MCF 10A (cell line): ENCODE results near the gene ATG12. TPM values are rescaled to one million over a fixed set of nuclear protein-coding genes. Genes with fewer than 3 reads are reported as not detected.
"Not testable (repeated sequence)": the region's sequence is repeated elsewhere in the genome, so short reads cannot be mapped to it uniquely, and the experiment has no call there.

Experiments used
- Bru-seq: library from RNA; stranded (reverse); fragments of 400-500 nt; gene quantifications from one replicate; lab custom pipeline; 2021; lab: Mats Ljungman, UMichigan
- BruChase-seq, 2 experiments: library from RNA; stranded (reverse); fragments of 400-500 nt; gene quantifications; one replicate each; lab custom pipeline; 2021; lab: Mats Ljungman, UMichigan
- BruUV-seq: library from RNA; stranded (reverse); fragments of 400-500 nt; replicated peaks from 2 replicates; lab custom pipeline; 2021; lab: Mats Ljungman, UMichigan
- CTCF ChIA-PET: fragments of 300-600 bp; sonication (Branson Sonifier 250); formaldehyde crosslinking; extraction: SDS; loops from one replicate; lab custom pipeline; 2021; ENCODE audit warnings: antibody characterized with exemption, inconsistent platforms; lab: Yijun Ruan, JAX
- POLR2A ChIA-PET: fragments of 300-600, 350-650 bp; sonication (Branson Sonifier 250); formaldehyde crosslinking; extraction: SDS; loops from one replicate; lab custom pipeline; 2020; ENCODE audit warnings: antibody characterized with exemption, inconsistent platforms; lab: Yijun Ruan, JAX
- DNase-seq: peaks from one replicate; pipeline ENCODE4 v3.0.0-alpha.2; 2018; ENCODE audit not compliant: unreplicated experiment
- H3K27ac Mint-ChIP-seq: one replicate; pipeline ENCODE4 v1.8.0; 2022; ENCODE audit warnings: mild to moderate bottlenecking, low read depth, mixed read lengths; ENCODE audit not compliant: unreplicated experiment
- H3K27me3 Mint-ChIP-seq: one replicate; pipeline ENCODE4 v1.8.0; 2022; ENCODE audit warnings: mixed read lengths; ENCODE audit not compliant: insufficient read depth, unreplicated experiment
- H3K36me3 Mint-ChIP-seq: one replicate; pipeline ENCODE4 v1.8.0; 2022; ENCODE audit warnings: mild to moderate bottlenecking, moderate library complexity, mixed read lengths; ENCODE audit not compliant: insufficient read depth, unreplicated experiment
- H3K4me1 Mint-ChIP-seq: one replicate; pipeline ENCODE4 v1.8.0; 2022; ENCODE audit warnings: mixed read lengths; ENCODE audit not compliant: insufficient read depth, unreplicated experiment
- H3K4me3 Mint-ChIP-seq: one replicate; pipeline ENCODE4 v1.8.0; 2022; ENCODE audit warnings: mild to moderate bottlenecking, moderate library complexity, mixed read lengths; ENCODE audit not compliant: unreplicated experiment
- H3K9me3 Mint-ChIP-seq: one replicate; pipeline ENCODE4 v1.8.0; 2022; ENCODE audit warnings: mixed read lengths; ENCODE audit not compliant: unreplicated experiment
- CTCF ChIP-seq: fragments of 200-600 bp; IDR thresholded peaks from one replicate; pipeline ENCODE4 v1.8.0; 2022; ENCODE audit warnings: antibody characterized with exemption, mild to moderate bottlenecking; ENCODE audit not compliant: unreplicated experiment
- intact Hi-C: fragments of 100-400 bp; cut with micrococcal nuclease; formaldehyde crosslinking; loops from 2 replicates; pipeline ENCODE4 v1.14.1; 2022
- long read RNA-seq: library from polyadenylated mRNA; stranded (forward); transcript quantifications from one replicate; pipeline ENCODE4 v2.0.0, GENCODE V29; 2022
- total RNA-seq: library from RNA; stranded (reverse); gene quantifications from 2 replicates; pipeline ENCODE4 v1.2.3, GENCODE V29; 2022

The ATG12 gene
- 42.6 and 46.3 TPM in 2 replicates for total RNA-seq
- percentile 96 among the genes with signal in this experiment for Bru-seq, nascent RNA
- percentile 96 among the genes with signal in this experiment for BruChase-seq, experiment 1, labeled RNA remaining after a 6-hour chase
- BruChase-seq, experiment 2, labeled RNA remaining after a 2-hour chase: percentile 97 among the genes with signal in this experiment
- long read RNA-seq, full-length matches to known transcripts: 94 of 104 reads
- long read RNA-seq, partial matches to known transcripts: 2 of 104 reads
- long read RNA-seq, other reads (novel, unspliced or antisense): 8 of 104 reads

GRCh38 chr5:115841382-115842088 lies at the start of gene ATG12, which contains the start of gene AP3S1:
Gene ATG12, minus strand, starts transcription at chr5:115841565. Its CDS starts 13 bp downstream, at chr5:115841552.
Gene AP3S1, plus strand, starts transcription at chr5:115841935. Its CDS starts 103 bp downstream, at chr5:115842038.
- H3K27me3 Mint-ChIP-seq: no peaks in the 10 kb centered on the region
- POLR2A ChIA-PET: interaction anchor here (0.6 to 4.2 kb wide), 23 partner anchors 8 to 672 kb away, joined by 3 to 40 read pairs (median 4); partner anchors contain the start of genes ARL14EPL, COMMD10, FEM1C and TMED7
- no peaks in the 10 kb centered on the region for H3K9me3 Mint-ChIP-seq
- intact Hi-C loops: loop anchor here (1.0 kb wide), 1 partner anchor 223 kb away; no protein-coding TSS in a partner anchor
- BruUV-seq: no TSS peak
- peak; percentile 94 for DNase-seq
- peak within 1 kb of the TSS; percentile 77 for H3K4me3 Mint-ChIP-seq
- CTCF ChIA-PET: interaction anchor here (0.6 to 3.1 kb wide), 4 partner anchors 69 to 227 kb away, joined by 3 to 36 read pairs (median 12); no protein-coding TSS in a partner anchor
- peak within 1 kb of the TSS; percentile 97 for H3K27ac Mint-ChIP-seq
- TF ChIP-seq CTCF: no peak
- H3K36me3 Mint-ChIP-seq: peaks cover 30% of the 10 kb centered on the region
- peaks cover 25% of the 10 kb centered on the region for H3K4me1 Mint-ChIP-seq

GRCh38 chr5:115888027-115888426 lies 46.7 kb upstream of the ATG12 start:
- intact Hi-C loops: loop anchor here (1.0 kb wide), 2 partner anchors 144 to 180 kb away; partner anchors contain the start of gene ARL14EPL
- ChIA-PET POLR2A (interaction anchor here (0.9 to 1.1 kb wide), 2 partner anchors 17 to 47 kb away, joined by 5 read pairs; partner anchors contain the start of gene ATG12), CTCF (interaction anchor here (0.5 to 1.9 kb wide), 11 partner anchors 10 to 260 kb away, joined by 3 to 8 read pairs (median 3); no protein-coding TSS in a partner anchor)

GRCh38 chr5:115885208-115885607 lies 43.8 kb upstream of the ATG12 start:
- H3K36me3 Mint-ChIP-seq, intact Hi-C loops, POLR2A ChIA-PET, H3K27me3 Mint-ChIP-seq, CTCF ChIA-PET, H3K4me1 Mint-ChIP-seq, H3K4me3 Mint-ChIP-seq, H3K9me3 Mint-ChIP-seq, BruUV-seq, DNase-seq: not testable (repeated sequence)
- peak overlapping the region; percentile 50 for H3K27ac Mint-ChIP-seq

More at GRCh38 chr5:115888027-115888426, 46.7 kb upstream of the ATG12 start:
- Mint-ChIP-seq H3K9me3 (no peaks in the 10 kb centered on the region), H3K27ac (no peak overlapping the region), H3K4me1 (no peaks in the 10 kb centered on the region), H3K36me3 (peaks cover 6% of the 10 kb centered on the region), H3K4me3 (no peak overlapping the region), H3K27me3 (no peaks in the 10 kb centered on the region)
- peak; percentile 16 for TF ChIP-seq CTCF
- DNase-seq: peak; percentile 27
- no TSS peak for BruUV-seq

- peaks cover 6% of the 10 kb centered on the region for H3K36me3 Mint-ChIP-seq
- H3K9me3 Mint-ChIP-seq: no peaks in the 10 kb centered on the region
- TF ChIP-seq CTCF: no peak
- H3K4me3 Mint-ChIP-seq: no peak overlapping the region
- CTCF ChIA-PET: no interaction called here
- intact Hi-C loops: no loop called here
- peak overlapping the region; percentile 50 for H3K27ac Mint-ChIP-seq
- POLR2A ChIA-PET: no interaction called here
- H3K4me1 Mint-ChIP-seq: no peaks in the 10 kb centered on the region
- BruUV-seq: no TSS peak
- H3K27me3 Mint-ChIP-seq: no peaks in the 10 kb centered on the region
- DNase-seq: no peak
These were observed 43.3 kb upstream of the ATG12 start for GRCh38 chr5:115884704-115885103.

GRCh38 chr5:115882434-115882833 lies 41.1 kb upstream of the ATG12 start:
- BruUV-seq, CTCF ChIA-PET, H3K27ac Mint-ChIP-seq, H3K27me3 Mint-ChIP-seq, DNase-seq, H3K4me3 Mint-ChIP-seq, H3K4me1 Mint-ChIP-seq, H3K9me3 Mint-ChIP-seq, intact Hi-C loops: not testable (repeated sequence)
- H3K36me3 Mint-ChIP-seq: peaks cover 10% of the 10 kb centered on the region
- POLR2A ChIA-PET: interaction anchor here (0.6 to 0.7 kb wide), 2 partner anchors 415 to 520 kb away, joined by 3 to 4 read pairs; no protein-coding TSS in a partner anchor

- Mint-ChIP-seq H3K4me1 (peaks cover 11% of the 10 kb centered on the region), H3K36me3 (peaks cover 13% of the 10 kb centered on the region)
- intact Hi-C loops, H3K9me3 Mint-ChIP-seq, CTCF ChIA-PET, H3K27ac Mint-ChIP-seq, H3K4me3 Mint-ChIP-seq, H3K27me3 Mint-ChIP-seq, BruUV-seq, POLR2A ChIA-PET, DNase-seq: not testable (repeated sequence)
These were observed 36.0 kb upstream of the ATG12 start for GRCh38 chr5:115877342-115877741.
